ENCODE measurements around the gene APLP1. TPM values are rescaled to one million over a fixed set of nuclear protein-coding genes. Genes with fewer than 3 reads are reported as not detected.
"Not testable (repeated sequence)": the region's sequence is repeated elsewhere in the genome, so short reads cannot be mapped to it uniquely, and the experiment has no call there.

APLP1 gene
- total RNA-seq, result 3.5 TPM
- long read RNA-seq, result 0 reads

DNA sequence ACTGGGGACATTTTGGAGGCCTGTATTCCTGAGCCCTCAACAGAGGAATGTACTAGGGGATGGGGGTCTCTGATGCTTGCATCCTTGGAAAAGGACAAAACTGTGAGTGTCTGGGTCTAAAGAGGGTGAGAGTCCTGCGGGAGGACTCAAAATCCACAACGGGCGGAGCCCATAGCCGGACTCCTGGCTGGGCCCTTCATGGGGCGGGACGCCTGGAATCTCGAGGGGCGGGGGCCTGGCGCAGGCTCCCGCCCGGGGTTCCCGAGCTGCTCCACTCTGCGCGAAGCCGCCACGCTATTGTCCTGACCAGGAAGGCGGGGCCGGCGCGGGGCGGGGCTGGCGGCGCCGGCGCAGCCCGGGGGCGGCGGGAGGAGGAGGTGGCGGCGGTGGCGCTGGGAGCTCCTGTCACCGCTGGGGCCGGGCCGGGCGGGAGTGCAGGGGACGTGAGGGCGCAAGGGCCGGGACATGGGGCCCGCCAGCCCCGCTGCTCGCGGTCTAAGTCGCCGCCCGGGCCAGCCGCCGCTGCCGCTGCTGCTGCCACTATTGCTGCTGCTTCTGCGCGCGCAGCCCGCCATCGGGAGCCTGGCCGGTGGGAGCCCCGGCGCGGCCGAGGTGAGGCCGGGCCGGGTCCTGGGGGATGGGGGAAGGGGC lies at the start of gene APLP1:
Gene APLP1 (plus strand): TSS at position 403 of the 651 bp plus-strand sequence. CDS start 63 bp downstream, at position 466.
- DNase-seq (ENCODE audit: low spot score), result no peak

DNA sequence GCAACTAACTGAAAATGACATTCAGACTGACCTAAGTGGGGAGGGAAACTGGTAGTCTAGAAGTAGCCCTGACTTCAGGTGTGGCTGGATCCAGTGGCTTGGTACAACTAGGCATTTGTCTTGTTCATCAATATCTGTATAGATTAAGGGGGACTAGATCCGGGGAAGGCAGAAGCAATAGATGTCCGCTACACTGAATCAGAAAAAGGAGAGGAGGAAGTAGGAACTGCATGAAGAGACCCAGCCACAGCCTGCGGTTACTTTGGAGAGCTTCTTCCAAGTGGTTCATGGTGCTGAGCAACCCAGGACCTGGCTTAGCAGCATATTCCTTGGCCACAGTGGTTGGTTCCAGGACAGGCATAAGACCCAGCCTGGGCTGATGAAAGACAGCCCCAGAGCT lies 45.8 kb upstream of the APLP1 start:
- DNase-seq (ENCODE audit: low spot score), result no peak

DNA sequence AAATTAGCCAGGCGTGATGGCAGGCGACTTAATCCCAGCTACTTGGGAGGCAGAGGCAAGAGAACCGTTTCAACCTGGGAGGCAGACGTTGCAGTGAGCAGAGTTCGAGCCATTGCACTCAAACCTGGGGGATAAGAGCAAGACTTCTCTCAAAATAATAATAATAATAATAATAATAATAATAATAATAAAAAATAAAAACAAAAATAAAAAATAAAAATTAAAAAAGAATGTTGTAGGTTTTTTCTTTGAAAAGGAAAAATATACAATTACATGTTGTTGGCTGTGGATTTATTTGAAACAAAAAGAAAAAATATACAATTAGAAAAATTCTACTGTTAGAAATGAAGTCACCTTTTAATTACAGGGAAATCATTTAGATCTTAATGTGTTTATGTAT lies 44.2 kb upstream of the APLP1 start:
- DNase-seq (ENCODE audit: low spot score), result no peak

- no peak for DNase-seq (ENCODE audit: low spot score)
These were observed 39.6 kb upstream of the APLP1 start for GRCh38 chr19:35828692-35829301.

- DNase-seq (ENCODE audit: low spot score), result no peak
These were observed 37.4 kb upstream of the APLP1 start for GRCh38 chr19:35830986-35831385.

GRCh38 chr19:35832054-35832453 lies 36.3 kb upstream of the APLP1 start:
- DNase-seq (ENCODE audit: low spot score), result no peak

GRCh38 chr19:35833972-35834371 lies 34.4 kb upstream of the APLP1 start:
- DNase-seq (ENCODE audit: low spot score), result no peak

DNA sequence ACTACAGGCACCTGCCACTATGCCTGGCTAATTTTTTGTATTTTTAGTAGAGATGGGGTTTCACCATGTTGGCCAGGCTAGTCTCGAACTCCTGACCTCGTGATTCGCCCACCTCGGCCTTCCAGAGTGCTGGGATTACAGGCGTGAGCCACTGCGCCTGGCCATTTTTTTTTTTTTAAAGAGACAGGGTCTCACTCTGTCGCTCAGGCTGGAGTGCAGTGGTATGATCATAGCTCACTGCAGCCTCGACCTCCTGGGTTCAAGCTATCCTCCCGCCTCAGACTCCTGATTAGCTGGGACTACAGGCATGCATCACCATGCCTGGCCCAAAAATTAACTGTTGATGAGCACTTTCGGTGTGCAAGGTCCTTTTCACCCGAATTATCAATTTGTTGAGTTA lies 32.3 kb upstream of the APLP1 start:
- not testable (repeated sequence) for DNase-seq (ENCODE audit: low spot score)

- DNase-seq (ENCODE audit: low spot score), result no peak
These were observed 26.3 kb upstream of the APLP1 start for GRCh38 chr19:35841961-35842595.

DNA sequence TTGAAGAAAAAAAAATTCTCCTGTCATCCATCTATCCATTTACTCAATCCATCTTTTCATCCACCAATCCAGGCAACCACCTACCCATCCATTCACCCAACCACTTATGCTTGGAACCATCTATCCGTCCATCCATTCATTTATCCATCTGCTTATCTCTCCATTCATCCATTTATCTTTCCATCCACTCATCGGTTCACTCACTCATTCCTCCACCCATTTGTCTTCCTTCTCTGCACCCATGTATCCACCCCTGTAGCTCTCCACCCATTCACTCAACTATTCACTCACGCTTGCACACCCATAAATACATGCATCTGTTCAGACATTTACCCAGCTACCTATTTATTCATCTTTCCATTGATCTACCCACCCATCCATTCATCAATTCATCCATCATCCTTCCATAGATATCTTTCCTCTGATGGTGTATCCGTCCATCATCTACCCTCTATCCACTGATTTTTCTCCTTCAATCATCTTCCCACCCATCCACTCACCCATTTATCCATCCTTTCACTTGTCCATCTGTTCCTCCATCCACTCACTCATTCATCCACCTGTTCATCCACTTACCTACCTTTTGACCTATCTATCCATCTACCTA lies 25.6 kb upstream of the APLP1 start:
- DNase-seq (ENCODE audit: low spot score), result no peak

GRCh38 chr19:35843676-35844481 lies 24.5 kb upstream of the APLP1 start:
- no peak for DNase-seq (ENCODE audit: low spot score)

DNA sequence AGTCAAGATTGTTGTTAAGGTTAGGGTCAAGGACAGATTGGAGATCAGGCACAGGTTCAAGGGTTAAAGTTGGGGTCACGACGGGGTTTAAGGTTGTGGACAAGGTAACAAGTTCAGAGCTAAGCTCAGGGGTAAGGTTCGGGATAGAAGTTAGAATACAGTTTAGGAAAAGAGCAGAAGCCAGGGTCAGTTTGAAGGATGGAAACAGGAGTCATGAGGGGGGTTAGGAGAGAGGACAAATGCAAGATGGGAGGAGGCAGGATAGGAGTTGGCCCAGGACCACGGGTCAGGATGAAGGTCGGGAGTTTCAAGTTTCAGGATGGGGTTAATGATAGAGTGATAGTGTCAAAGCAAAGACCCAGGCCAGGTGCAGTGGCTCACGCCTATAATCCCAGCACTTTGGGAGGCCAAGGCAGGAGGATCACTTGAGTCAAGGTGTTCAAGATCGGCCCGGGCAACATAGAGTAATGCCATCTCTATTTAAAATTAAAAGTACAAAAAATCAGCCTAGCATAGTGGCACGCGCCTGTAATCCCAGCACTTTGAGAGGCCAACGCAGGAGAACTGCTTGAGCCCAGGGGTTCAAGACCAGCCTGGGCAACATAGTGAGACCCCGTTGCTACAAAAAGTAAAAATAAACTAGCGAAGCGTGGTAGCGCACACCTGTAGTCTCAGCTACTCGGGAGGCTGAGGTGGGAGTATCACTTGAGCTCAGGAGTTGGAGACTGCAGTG lies 23.7 kb upstream of the APLP1 start:
- no peak for DNase-seq (ENCODE audit: low spot score)

GRCh38 chr19:35845215-35846037 lies 22.9 kb upstream of the APLP1 start:
- DNase-seq (ENCODE audit: low spot score), result no peak

DNA sequence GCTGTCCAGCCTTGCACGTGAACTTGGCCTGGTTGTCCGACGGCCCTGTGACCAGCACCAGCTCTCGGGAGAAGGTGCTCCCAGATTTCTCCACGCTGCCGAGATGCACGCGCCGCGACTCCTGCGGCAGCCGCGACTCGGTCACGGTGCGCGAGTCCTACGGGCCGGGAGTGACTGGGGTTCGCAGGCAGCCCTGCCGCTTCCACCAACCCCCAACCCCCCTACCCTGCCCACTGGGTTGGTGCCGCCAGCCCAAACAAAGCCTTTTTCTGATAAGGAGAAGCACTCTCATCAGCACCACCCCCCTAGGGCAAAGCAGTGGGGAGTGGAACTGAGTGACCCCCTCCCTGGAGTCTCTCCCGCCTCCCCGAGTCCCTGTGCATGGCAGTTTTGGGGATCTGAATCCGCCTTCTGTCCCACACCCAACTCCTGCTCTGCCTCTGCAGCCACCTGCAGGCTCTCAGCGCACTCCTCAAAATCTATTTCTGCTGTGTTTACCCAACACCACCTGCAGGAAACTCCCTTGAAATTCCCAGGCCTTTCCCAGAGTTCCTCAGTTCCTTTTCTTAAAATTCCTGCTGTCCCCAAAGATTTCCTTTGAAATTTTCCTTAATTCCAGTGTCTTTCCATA lies 22.2 kb upstream of the APLP1 start:
- DNase-seq (ENCODE audit: low spot score), result no peak

GRCh38 chr19:35847911-35848310 lies 20.5 kb upstream of the APLP1 start:
- DNase-seq (ENCODE audit: low spot score), result no peak

- no peak for DNase-seq (ENCODE audit: low spot score)
These were observed 19.9 kb upstream of the APLP1 start for GRCh38 chr19:35848486-35848885.

GRCh38 chr19:35848919-35849505 lies 19.4 kb upstream of the APLP1 start:
- no peak for DNase-seq (ENCODE audit: low spot score)

DNA sequence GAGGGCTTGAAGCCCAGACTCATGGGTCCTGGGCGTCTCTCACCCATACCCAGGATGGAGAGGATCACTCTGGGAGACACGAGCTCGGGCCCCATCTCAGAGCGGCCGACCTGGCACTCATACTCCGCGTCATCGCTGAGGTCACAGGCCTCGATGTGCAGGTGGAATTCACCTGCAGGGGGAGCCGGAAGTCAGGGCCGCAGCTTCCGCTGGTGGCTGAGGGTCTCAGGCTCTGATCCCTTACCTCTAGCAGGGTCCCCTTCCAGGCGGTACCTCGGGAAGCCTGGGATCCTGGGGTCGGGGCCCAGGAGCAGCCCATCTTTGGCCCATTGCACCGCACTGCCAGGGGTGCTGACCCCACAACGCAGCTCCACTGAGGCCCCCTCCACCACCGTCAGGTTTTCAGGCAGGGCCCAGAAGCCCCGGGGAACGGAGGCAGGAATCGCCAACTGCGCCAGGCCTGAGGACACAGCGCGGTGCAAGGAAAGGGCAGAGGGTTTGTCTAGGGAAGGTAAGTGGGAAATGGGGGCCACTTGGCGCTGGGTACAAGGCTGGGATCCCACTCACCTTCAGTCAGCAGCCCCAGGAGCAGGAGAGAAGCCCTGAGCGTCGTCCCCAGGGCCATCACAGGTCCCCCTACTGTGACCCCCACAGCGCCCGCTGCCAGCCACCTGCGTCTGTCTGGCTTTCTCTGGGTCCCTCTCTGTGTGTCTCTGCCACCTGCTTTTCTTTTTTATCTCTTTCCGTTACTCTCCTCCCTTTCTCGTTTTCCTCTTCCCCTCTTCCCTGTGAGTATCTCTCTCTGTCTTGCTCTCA lies 17.0 kb upstream of the APLP1 start:
- DNase-seq (ENCODE audit: low spot score), result no peak

All from mesenteric fat pad (tissue), 1 donor.